Astrocyte (in vitro differentiated cells and primary cell): ENCODE results near the gene ELK3.

Source experiments
- EZH2 ChIP-seq: IDR thresholded peaks from 2 replicates; pipeline ENCODE4 v1.6.1; 2012; ENCODE audit warnings: mild to moderate bottlenecking, low read length, inconsistent platforms; ENCODE audit not compliant: insufficient read depth
- TF ChIP-seq, protein P1 (sequence below): IDR thresholded peaks from 2 replicates; pipeline ENCODE4 v1.5.1; 2011; ENCODE audit warnings: low read depth, mild to moderate bottlenecking, inconsistent platforms, low read length, moderate library complexity; ENCODE audit not compliant: insufficient read depth

DNA sequence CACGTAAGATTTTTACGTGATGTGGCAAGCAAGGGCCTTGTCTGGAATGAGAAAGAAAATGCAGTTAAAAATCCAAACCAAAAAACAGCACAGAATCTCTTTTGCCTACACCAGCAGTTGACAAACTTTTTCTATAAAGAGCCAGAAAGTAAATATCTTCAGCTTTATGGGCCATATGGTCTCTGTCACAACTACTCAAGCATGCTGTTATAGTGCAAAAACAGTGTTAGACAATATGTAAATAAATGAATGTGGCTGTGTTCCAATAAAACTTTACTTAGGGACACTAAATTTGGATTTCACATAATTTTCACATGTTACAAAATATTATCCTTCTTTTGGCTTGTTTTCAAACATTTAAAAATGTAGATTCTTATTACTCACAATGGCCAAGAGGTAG lies 6.2 kb upstream of the ELK3 start:
- TF ChIP-seq, protein P1, sequence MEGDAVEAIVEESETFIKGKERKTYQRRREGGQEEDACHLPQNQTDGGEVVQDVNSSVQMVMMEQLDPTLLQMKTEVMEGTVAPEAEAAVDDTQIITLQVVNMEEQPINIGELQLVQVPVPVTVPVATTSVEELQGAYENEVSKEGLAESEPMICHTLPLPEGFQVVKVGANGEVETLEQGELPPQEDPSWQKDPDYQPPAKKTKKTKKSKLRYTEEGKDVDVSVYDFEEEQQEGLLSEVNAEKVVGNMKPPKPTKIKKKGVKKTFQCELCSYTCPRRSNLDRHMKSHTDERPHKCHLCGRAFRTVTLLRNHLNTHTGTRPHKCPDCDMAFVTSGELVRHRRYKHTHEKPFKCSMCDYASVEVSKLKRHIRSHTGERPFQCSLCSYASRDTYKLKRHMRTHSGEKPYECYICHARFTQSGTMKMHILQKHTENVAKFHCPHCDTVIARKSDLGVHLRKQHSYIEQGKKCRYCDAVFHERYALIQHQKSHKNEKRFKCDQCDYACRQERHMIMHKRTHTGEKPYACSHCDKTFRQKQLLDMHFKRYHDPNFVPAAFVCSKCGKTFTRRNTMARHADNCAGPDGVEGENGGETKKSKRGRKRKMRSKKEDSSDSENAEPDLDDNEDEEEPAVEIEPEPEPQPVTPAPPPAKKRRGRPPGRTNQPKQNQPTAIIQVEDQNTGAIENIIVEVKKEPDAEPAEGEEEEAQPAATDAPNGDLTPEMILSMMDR, result no peak
- no peak for TF ChIP-seq EZH2
